GM18505 (cell line): Measurements from ENCODE around the gene CAND2.
"Not testable (repeated sequence)": the region's sequence is repeated elsewhere in the genome, so short reads cannot be mapped to it uniquely, and the experiment has no call there.

ENCODE experiments used
- ATAC-seq: cut with Tn5 transposase; IDR thresholded peaks from one replicate; pipeline ENCODE4 v1.9.1; 2021; ENCODE audit not compliant: unreplicated experiment
- POLR2A ChIP-seq: IDR thresholded peaks from 4 replicates; pipeline ENCODE4 v1.6.1; 2011; ENCODE audit warnings: borderline replicate concordance; ENCODE audit not compliant: insufficient read depth, insufficient read length; ENCODE audit errors: extremely low read depth

CAND2 gene

DNA sequence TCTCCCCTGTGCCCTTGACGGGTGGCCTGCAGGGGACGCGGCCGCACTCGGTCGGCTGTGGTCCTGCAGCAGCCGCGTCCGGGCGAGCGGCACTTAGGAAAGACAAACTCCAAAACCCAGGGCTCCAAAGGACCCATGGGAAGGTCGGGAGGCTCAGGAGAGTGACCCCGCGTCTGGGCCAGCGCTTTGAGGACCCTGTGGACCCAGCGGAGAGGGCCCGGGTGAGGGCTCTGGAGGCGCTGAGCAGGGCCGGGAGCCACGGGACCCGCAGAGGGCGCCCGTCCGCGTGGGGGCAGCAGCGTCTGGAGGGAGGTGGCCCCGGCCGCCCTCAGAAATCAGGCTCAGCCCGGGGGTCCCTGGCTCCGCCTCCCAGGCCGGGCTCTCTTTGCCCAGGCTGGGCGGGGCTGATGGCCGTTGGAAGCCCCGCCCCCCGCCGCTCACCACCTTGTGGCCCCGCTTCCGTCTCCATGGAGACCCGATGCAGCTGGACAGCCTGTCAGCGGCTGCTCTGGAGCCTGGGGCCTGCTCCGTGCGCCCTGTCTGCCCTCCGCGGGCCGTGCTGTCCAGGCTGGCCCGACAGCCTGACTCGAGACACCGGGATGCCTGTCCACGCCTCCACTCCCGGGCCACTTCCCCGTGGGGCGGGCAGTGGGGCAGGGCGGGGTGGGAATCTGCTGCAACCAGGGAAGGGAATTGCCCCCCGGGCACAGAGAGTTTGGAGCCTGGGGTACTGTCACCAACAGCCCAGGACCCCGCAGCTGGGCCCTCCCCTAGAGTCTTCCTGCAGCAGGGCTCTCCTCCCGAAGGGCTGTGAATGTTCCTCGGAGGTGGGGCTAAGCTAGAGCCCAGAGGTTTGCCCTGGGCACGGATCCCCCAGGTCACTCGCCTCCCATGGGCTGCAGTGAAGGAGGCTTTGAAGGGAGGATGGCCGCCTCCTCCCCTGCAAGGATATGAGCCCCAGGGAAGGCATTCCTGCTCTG lies 79.7 kb downstream of the CAND2 start:
- no peak for TF ChIP-seq POLR2A
- ATAC-seq = no peak

GRCh38 chr3:12877040-12877439 lies 80.6 kb downstream of the CAND2 start:
- no peak for TF ChIP-seq POLR2A
- no peak for ATAC-seq

DNA sequence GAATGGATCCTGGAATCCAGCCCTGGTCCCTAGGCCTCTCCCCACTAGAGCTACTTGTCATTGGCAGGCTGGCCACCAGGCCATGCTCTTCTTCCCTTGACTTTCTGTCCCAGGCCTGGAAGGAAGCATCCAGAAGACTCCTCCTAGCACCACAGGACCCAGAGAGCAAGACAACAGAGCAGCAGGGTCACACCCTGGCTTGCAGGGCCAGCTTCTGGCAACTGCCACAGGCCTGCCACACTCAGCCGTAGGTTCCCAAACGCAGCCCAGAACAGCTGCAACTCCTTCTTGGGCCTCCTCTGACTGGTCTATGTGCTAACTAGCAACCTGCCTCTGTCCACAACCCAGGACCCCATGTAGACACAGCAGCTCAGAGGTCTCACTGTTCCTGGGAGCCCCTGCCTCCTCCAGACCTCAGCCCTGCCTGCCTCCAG lies 81.7 kb downstream of the CAND2 start:
- TF ChIP-seq POLR2A = no peak
- ATAC-seq = no peak

- ATAC-seq = not testable (repeated sequence)
Measured at GRCh38 chr3:12878758-12879157, 82.3 kb downstream of the CAND2 start.

DNA sequence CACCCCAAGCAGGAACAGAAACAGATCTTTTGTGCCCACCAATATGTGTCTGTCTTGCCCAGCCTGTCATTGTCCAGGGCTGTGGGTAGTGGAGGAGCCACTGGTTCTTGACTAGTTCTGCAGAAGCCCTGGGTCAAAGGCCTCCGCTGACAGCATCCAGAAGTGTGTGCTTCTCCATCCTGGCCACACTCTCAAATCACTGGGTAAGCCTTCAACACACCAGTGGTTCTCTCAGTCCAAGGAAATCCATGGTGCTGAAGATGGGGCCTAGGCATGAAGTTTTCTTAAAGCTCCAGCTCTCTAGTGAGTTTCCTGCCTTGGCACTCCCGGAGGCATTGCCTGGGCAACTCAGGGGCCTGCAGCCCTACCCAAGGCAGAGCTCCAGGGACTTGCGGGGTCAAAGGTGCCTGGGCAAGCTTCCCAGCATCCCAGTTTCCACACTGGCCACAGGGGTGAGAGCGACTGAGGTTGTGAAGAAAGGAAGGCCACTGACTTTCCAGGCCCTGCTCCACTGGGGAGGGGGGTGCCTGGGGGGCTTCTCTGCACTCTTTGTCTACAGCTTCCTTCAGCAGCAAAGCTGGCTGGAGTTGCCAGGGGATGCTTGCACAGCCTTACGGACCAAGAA lies 82.8 kb downstream of the CAND2 start:
- no peak for TF ChIP-seq POLR2A
- ATAC-seq = no peak

DNA sequence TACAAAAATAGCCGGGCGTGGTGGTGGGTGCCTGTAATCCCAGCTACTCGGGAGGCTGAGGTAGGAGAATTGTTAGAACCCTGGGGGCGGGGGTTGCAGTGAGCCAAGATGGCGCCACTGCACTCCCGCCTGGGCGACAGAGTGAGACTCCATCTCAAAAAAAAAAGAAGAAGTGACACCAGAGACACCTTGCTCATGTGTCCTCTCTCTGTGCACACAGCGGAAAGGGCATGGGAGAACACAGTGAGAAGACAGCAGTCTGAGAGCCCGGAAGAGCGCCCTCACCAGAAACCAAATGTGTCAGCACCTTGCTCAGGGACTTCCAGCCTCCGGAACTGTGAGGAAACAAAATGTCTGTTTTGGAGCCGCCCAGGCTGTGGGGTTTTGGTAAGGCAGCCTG lies 85.4 kb downstream of the CAND2 start:
- not testable (repeated sequence) for ATAC-seq

- ATAC-seq = no peak
- TF ChIP-seq POLR2A = no peak
Measured at GRCh38 chr3:12882336-12883310, 86.1 kb downstream of the CAND2 start.

DNA sequence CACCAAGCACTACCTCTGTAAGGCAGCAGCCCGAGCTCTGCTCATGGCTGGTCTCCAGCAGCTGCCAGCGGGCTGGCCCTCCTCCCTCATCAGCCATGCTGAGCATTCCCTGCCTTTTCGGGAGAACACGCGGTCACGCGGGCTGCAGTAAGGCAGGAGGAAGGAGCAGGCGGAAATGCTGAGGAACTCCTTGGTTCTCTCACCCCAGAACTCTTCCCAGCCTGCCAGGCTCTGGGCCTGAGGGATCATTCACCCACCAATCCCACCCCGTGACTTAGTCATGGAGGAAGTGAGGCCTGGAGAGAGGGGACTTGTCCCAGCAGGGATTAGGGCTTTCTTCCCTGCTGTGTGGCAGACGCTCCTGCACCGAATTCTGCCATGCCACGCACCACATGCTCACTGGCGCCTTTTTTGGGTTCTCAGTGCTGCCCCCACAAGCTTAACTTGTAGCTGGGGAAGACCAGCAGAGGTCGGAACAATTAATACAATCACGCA lies 87.8 kb downstream of the CAND2 start:
- no peak for TF ChIP-seq POLR2A
- ATAC-seq = no peak
